ENCODE data around the gene SLC2A9. TPM values are rescaled to one million over a fixed set of nuclear protein-coding genes. Genes with fewer than 3 reads are reported as not detected.

Gene SLC2A9
- 1.1 TPM for polyA plus RNA-seq (2013, experiment 1 of 2; ENCODE audit: insufficient read length)
- polyA plus RNA-seq (2013, experiment 2 of 2; ENCODE audit: insufficient read length), result 1.8 TPM

- peak; percentile 21 for DNase-seq
Observed at GRCh38 chr4:10020871-10021652, at the start of gene SLC2A9. TSS of gene SLC2A9 (minus strand) at chr4:10021497. CDS start at chr4:10021429, 68 bp downstream.

- no peak for DNase-seq
Observed at GRCh38 chr4:10069075-10069642, 47.9 kb upstream of the SLC2A9 start.

GRCh38 chr4:10066670-10067651 is 45.7 kb upstream of the SLC2A9 start:
- no peak for DNase-seq

- DNase-seq, result no peak
Observed at GRCh38 chr4:10066206-10066605, 44.9 kb upstream of the SLC2A9 start.

GRCh38 chr4:10063544-10064300 is 42.4 kb upstream of the SLC2A9 start:
- DNase-seq, result peak; percentile 52

GRCh38 chr4:10061650-10062415 is 40.5 kb upstream of the SLC2A9 start:
- DNase-seq, result peak; percentile 25

GRCh38 chr4:10058371-10058770 is 37.1 kb upstream of the SLC2A9 start:
- no peak for DNase-seq

- DNase-seq, result no peak
Observed at GRCh38 chr4:10057023-10057395, 35.7 kb upstream of the SLC2A9 start.

GRCh38 chr4:10056334-10057022 is 35.2 kb upstream of the SLC2A9 start:
- DNase-seq, result no peak

- no peak for DNase-seq
Observed at GRCh38 chr4:10055871-10056270, 34.6 kb upstream of the SLC2A9 start.

- no peak for DNase-seq
Observed at GRCh38 chr4:10054571-10055041, 33.3 kb upstream of the SLC2A9 start.

- DNase-seq, result no peak
Observed at GRCh38 chr4:10053635-10054453, 32.5 kb upstream of the SLC2A9 start.

- DNase-seq, result no peak
Observed at GRCh38 chr4:10051517-10052135, 30.3 kb upstream of the SLC2A9 start.

GRCh38 chr4:10050721-10051120 is 29.4 kb upstream of the SLC2A9 start:
- DNase-seq, result no peak

- DNase-seq, result no peak
Observed at GRCh38 chr4:10050261-10050661, 29.0 kb upstream of the SLC2A9 start.

GRCh38 chr4:10048941-10049697 is 27.8 kb upstream of the SLC2A9 start:
- no peak for DNase-seq

GRCh38 chr4:10047967-10048366 is 26.7 kb upstream of the SLC2A9 start:
- no peak for DNase-seq

- no peak for DNase-seq
Observed at GRCh38 chr4:10046471-10046870, 25.2 kb upstream of the SLC2A9 start.
